PC-3 (cell line): Measurements from ENCODE around the gene MGMT. TPM values are rescaled to one million over a fixed set of nuclear protein-coding genes. Genes with fewer than 3 reads are reported as not detected.

Experiments used
- ATAC-seq: fragments of 200-7000 bp; cut with Tn5 transposase; 2 replicates; pipeline ENCODE4 v1.9.1; 2020; ENCODE audit warnings: mild to moderate bottlenecking, moderate library complexity
- BruUV-seq: library from RNA; stranded (reverse); fragments of 400-500 nt; replicated peaks from 2 replicates; lab custom pipeline; 2021; lab: Mats Ljungman, UMichigan
- CTCF ChIA-PET: fragments of 300-600 bp; sonication (Branson Sonifier 250); formaldehyde crosslinking; loops from one replicate; lab custom pipeline; 2022; ENCODE audit warnings: antibody characterized with exemption; lab: Charles Lee
- POLR2A ChIA-PET: fragments of 300-600 bp; sonication (Branson Sonifier 250); formaldehyde crosslinking; loops from one replicate; lab custom pipeline; 2022; ENCODE audit warnings: antibody characterized with exemption; ENCODE audit not compliant: unreplicated experiment; lab: Charles Lee
- DNase-seq: peaks from one replicate; pipeline ENCODE4 v3.0.0-alpha.2; 2015
- H2AFZ ChIP-seq: fragments of 300-600 bp; sonication (generic); 2 replicates; pipeline ENCODE4 v1.6.0; 2016; ENCODE audit warnings: antibody characterized with exemption, low read length
- H3F3A ChIP-seq: fragments of 300-600 bp; sonication (generic); one replicate; pipeline ENCODE4 v1.6.0; 2017; ENCODE audit warnings: antibody characterized with exemption, low read length, control low read depth, mild to moderate bottlenecking; ENCODE audit not compliant: unreplicated experiment
- H3K27ac ChIP-seq: fragments of 300-600 bp; sonication (generic); 2 replicates; pipeline ENCODE4 v1.5.1; 2016; ENCODE audit warnings: mild to moderate bottlenecking, low read length
- H3K27me3 ChIP-seq: fragments of 300-600 bp; sonication (generic); 2 replicates; pipeline ENCODE4 v1.6.1; 2016; ENCODE audit warnings: low read length, mixed read lengths
- H3K36me3 ChIP-seq: fragments of 300-600 bp; sonication (generic); 2 replicates; pipeline ENCODE4 v1.6.1; 2016; ENCODE audit warnings: low read depth, mixed run types, low read length, mixed read lengths
- H3K4me1 ChIP-seq: fragments of 300-600 bp; sonication (generic); 2 replicates; pipeline ENCODE4 v1.5.1; 2016; ENCODE audit warnings: low read length; ENCODE audit not compliant: insufficient read depth
- H3K4me2 ChIP-seq: fragments of 300-600 bp; sonication (generic); 2 replicates; pipeline ENCODE4 v1.6.0; 2016; ENCODE audit warnings: low read length
- H3K4me3 ChIP-seq: fragments of 300-600 bp; sonication (generic); 2 replicates; pipeline ENCODE4 v1.5.1; 2016; ENCODE audit warnings: mild to moderate bottlenecking, low read length, mixed read lengths
- H3K79me2 ChIP-seq: fragments of 300-600 bp; sonication (generic); 2 replicates; pipeline ENCODE4 v1.6.1; 2017; ENCODE audit warnings: low read length, mixed read lengths
- H3K9ac ChIP-seq: fragments of 300-600 bp; sonication (generic); 2 replicates; pipeline ENCODE4 v1.6.0; 2016; ENCODE audit warnings: mild to moderate bottlenecking, low read length
- H3K9me2 ChIP-seq: fragments of 300-600 bp; sonication (generic); replicated peaks from 2 replicates; pipeline ENCODE4 v1.6.1; 2016; ENCODE audit warnings: mixed run types, low read length, mixed read lengths
- H3K9me3 ChIP-seq: fragments of 300-600 bp; sonication (generic); 2 replicates; pipeline ENCODE4 v1.6.1; 2016; ENCODE audit warnings: low read length, mixed read lengths
- H4K20me1 ChIP-seq: fragments of 300-600 bp; sonication (generic); 2 replicates; pipeline ENCODE4 v1.6.1; 2016; ENCODE audit warnings: low read length, mixed read lengths
- EZH2 ChIP-seq: fragments of 300-600 bp; sonication (generic); IDR thresholded peaks from one replicate; pipeline ENCODE4 v1.6.1; 2017; ENCODE audit warnings: antibody characterized with exemption, mild to moderate bottlenecking, low read length; ENCODE audit not compliant: unreplicated experiment
- EZH2phosphoT487 ChIP-seq: fragments of 300-600 bp; sonication (generic); IDR thresholded peaks from 2 replicates; pipeline ENCODE4 v1.6.1; 2018; ENCODE audit warnings: mild to moderate bottlenecking, antibody characterized with exemption, low read length, borderline replicate concordance
- intact Hi-C: fragments of 100-400 bp; cut with micrococcal nuclease; formaldehyde crosslinking; loops from 2 replicates; pipeline ENCODE4 v1.9.0; 2023
- total RNA-seq: library from RNA; depleted of rRNA; stranded (reverse); fragments of >200 nt; gene quantifications from 2 replicates; pipeline ENCODE4 v1.2.3, GENCODE V29; 2014
- TF ChIP-seq, protein P1 (sequence below): fragments of 300-600 bp; sonication (generic); conservative IDR thresholded peaks from 2 replicates; pipeline ENCODE4 v1.5.1; 2017; ENCODE audit warnings: antibody characterized with exemption, low read depth, mild to moderate bottlenecking, low read length

MGMT gene
- total RNA-seq, 1 experiment from 2014 or later: 19.8 TPM

DNA sequence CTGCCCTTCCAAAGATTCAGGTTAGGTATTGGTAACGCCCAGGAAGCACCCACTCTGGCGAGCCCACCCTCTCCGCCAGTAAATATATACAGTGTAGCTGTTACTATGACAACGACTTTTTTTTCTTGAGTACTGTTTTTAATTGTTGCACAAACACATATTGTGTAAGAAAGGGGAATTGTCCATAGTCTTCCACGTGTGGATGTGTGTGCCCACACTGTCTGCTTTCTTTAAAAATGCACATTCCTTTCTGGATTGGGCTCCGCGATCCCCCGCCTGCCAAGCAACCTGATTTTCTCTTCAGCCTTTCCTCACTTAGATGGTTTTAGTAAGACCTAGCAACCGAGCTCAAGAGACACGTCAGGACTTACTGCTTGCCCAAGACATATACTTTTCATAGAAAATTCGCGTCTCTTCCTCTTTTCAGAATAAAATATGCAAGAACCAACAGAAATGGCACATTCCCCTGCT, 249.2 kb downstream of the MGMT start:
- no peak for ATAC-seq
- no peaks in the 10 kb centered on the region for H3K27me3 ChIP-seq
- H3F3A ChIP-seq: no peaks in the 10 kb centered on the region
- H3K36me3 ChIP-seq: no peaks in the 10 kb centered on the region
- no peak for DNase-seq
- TF ChIP-seq EZH2: no peak
- TF ChIP-seq EZH2phosphoT487: no peak
- TF ChIP-seq, protein P1, sequence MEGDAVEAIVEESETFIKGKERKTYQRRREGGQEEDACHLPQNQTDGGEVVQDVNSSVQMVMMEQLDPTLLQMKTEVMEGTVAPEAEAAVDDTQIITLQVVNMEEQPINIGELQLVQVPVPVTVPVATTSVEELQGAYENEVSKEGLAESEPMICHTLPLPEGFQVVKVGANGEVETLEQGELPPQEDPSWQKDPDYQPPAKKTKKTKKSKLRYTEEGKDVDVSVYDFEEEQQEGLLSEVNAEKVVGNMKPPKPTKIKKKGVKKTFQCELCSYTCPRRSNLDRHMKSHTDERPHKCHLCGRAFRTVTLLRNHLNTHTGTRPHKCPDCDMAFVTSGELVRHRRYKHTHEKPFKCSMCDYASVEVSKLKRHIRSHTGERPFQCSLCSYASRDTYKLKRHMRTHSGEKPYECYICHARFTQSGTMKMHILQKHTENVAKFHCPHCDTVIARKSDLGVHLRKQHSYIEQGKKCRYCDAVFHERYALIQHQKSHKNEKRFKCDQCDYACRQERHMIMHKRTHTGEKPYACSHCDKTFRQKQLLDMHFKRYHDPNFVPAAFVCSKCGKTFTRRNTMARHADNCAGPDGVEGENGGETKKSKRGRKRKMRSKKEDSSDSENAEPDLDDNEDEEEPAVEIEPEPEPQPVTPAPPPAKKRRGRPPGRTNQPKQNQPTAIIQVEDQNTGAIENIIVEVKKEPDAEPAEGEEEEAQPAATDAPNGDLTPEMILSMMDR: no peak
- no peaks in the 10 kb centered on the region for H3K9me3 ChIP-seq
- no peaks in the 10 kb centered on the region for H3K79me2 ChIP-seq
- H2AFZ ChIP-seq: peak overlapping the region; percentile 53; the same call in 1 of the 2 replicates
- no peak overlapping the region; the same call in 1 of the 2 replicates for H3K4me2 ChIP-seq
- no peaks in the 10 kb centered on the region for H3K9me2 ChIP-seq
- ChIA-PET POLR2A (no interaction called here), CTCF (no interaction called here)
- H3K27ac ChIP-seq: no peak overlapping the region
- no peak overlapping the region for H3K9ac ChIP-seq
- intact Hi-C loops: no loop called here
- no TSS peak for BruUV-seq
- no peak overlapping the region for H3K4me3 ChIP-seq
- no peaks in the 10 kb centered on the region for H4K20me1 ChIP-seq
- H3K4me1 ChIP-seq: peaks cover 5% of the 10 kb centered on the region; the same call in 1 of the 2 replicates

DNA sequence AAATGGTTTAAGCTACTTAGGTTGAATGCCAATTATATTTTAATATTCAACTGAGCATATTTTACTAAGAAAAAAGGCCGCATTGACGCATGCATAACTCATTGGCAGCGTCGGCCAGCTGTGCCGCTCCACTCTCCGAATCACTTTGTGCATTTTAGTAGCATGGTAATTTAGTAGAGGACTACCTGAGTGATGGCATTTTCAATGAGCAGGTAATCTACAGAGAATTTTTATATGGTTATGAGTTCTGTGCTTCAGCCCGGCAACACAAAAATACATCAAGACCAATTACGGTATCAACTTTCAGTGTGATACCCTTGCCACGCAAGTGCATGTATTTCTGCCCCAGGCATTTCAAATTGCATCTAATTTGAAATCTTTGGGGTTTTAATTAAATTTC, 249.8 kb downstream of the MGMT start:
- no peaks in the 10 kb centered on the region for H3K79me2 ChIP-seq
- H3K4me3 ChIP-seq: no peak overlapping the region
- CTCF ChIA-PET: no interaction called here
- no peaks in the 10 kb centered on the region for H3K9me3 ChIP-seq
- intact Hi-C loops: no loop called here
- no peaks in the 10 kb centered on the region for H3K36me3 ChIP-seq
- BruUV-seq: no TSS peak
- ATAC-seq: no peak
- H3K4me2 ChIP-seq: no peak overlapping the region
- TF ChIP-seq EZH2phosphoT487 (no peak), EZH2 (no peak)
- TF ChIP-seq, protein P1: no peak
- no peak for DNase-seq
- H3K4me1 ChIP-seq: peaks cover 5% of the 10 kb centered on the region; the same call in 1 of the 2 replicates
- H3K27me3 ChIP-seq: no peaks in the 10 kb centered on the region
- no peak overlapping the region for H3K27ac ChIP-seq
- H3K9ac ChIP-seq: no peak overlapping the region
- H3F3A ChIP-seq: no peaks in the 10 kb centered on the region
- H3K9me2 ChIP-seq: no peaks in the 10 kb centered on the region
- POLR2A ChIA-PET: no interaction called here
- H4K20me1 ChIP-seq: no peaks in the 10 kb centered on the region
- H2AFZ ChIP-seq: no peak overlapping the region

DNA sequence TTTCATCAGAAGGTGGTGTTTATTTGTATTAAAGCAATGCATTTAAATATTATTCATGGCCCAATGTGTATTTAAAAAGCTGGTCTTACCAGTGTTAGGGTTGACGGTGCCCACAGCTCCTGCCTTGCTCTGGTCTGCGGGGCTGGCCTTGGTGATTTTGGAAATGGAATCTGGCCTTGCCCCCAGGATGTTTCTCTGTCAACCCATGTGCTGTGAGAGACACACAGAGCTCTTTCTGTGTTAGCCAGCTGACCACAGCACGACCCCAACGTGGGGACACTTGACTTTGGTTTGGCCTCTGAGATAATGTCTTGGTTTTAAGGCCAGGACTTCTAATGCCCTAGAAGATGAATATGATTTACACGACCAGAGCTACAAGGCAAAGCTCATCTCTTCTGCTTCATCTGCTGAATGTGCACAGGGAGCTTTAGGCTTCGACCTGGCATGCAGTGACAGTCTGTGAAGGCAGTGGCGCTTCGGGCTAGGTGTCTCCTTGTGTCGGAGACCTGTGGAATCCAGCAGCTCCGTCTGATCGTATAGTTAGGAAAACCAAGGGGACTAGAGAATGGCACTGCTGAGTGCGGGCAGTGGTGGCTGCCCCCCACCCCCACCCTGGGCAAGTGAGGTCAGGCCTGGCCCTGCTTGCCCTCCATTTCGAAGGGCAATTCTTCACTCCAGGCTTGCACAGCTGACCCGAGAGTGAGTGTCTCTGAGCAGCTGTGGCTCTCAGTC, 250.9 kb downstream of the MGMT start:
- no peak overlapping the region for H3K4me2 ChIP-seq
- DNase-seq (no peak), ATAC-seq (no peak)
- H3K27ac ChIP-seq: no peak overlapping the region
- H2AFZ ChIP-seq: no peak overlapping the region
- H4K20me1 ChIP-seq: no peaks in the 10 kb centered on the region
- no peaks in the 10 kb centered on the region for H3K79me2 ChIP-seq
- CTCF ChIA-PET: no interaction called here
- no peak for TF ChIP-seq EZH2phosphoT487
- TF ChIP-seq, protein P1: no peak
- TF ChIP-seq EZH2: no peak
- no peaks in the 10 kb centered on the region for H3K27me3 ChIP-seq
- no peaks in the 10 kb centered on the region for H3K9me3 ChIP-seq
- no TSS peak for BruUV-seq
- H3K36me3 ChIP-seq: no peaks in the 10 kb centered on the region
- H3F3A ChIP-seq: no peaks in the 10 kb centered on the region
- no peak overlapping the region for H3K9ac ChIP-seq
- no peak overlapping the region for H3K4me3 ChIP-seq
- peaks cover 5% of the 10 kb centered on the region; the same call in 1 of the 2 replicates for H3K4me1 ChIP-seq
- POLR2A ChIA-PET: no interaction called here
- intact Hi-C loops: no loop called here
- H3K9me2 ChIP-seq: no peaks in the 10 kb centered on the region
